HCT116 (cell line): ENCODE data around the gene GPX5.

ENCODE experiments used
- CTCF ChIP-seq, 3 experiments: fragments of 200-600 bp in 1 of 3; sonication (generic) in 1 of 3; IDR thresholded peaks in 2 of 3; conservative IDR thresholded peaks in 1 of 3; 2 replicates each; pipeline ENCODE4 v1.5.1; 2012 to 2017; ENCODE audit warnings: low read depth in 2 of 3, low read length in 2 of 3, antibody characterized with exemption in 1 of 3, borderline replicate concordance in 1 of 3, control low read depth in 1 of 3, mild to moderate bottlenecking in 1 of 3, mixed read lengths in 1 of 3, mixed run types in 1 of 3, moderate library complexity in 1 of 3; ENCODE audit not compliant: insufficient read depth in 1 of 3
- MAX ChIP-seq: IDR thresholded peaks from 2 replicates; pipeline ENCODE4 v1.6.1; 2012
- POLR2A ChIP-seq: IDR thresholded peaks from 2 replicates; pipeline ENCODE4 v1.7.0; 2011; ENCODE audit warnings: borderline replicate concordance; ENCODE audit not compliant: insufficient read depth, insufficient read length; ENCODE audit errors: extremely low read depth
- SP1 ChIP-seq: IDR thresholded peaks from 2 replicates; pipeline ENCODE4 v1.6.1; 2012; ENCODE audit warnings: low read depth
- ZFX ChIP-seq: fragments of 450-650 bp; IDR thresholded peaks from 2 replicates; pipeline ENCODE4 v1.6.1; 2017

GRCh38 chr6:28517964-28518363, 7.7 kb upstream of the GPX5 start:
- TF ChIP-seq CTCF (IDR thresholded peaks at IDR 0.05 in 2 of 3, conservative IDR thresholded peaks at IDR 0.05 in 1 of 3; ENCODE audit: borderline replicate concordance in 1 of 3, insufficient read depth in 1 of 3, low read depth in 2 of 3, low read length in 2 of 3) = no peak
- TF ChIP-seq POLR2A = no peak
- no peak for TF ChIP-seq SP1
- TF ChIP-seq ZFX = no peak
- TF ChIP-seq MAX = no peak
